Activated CD8-positive, alpha-beta memory T cell treated with anti-CD3 and anti-CD28 coated beads, Interleukin-2, amount 50 U/mL, for 24 hours (primary cell): Measurements from ENCODE around the gene ZSWIM1.

Source experiments
- DNase-seq: peaks from one replicate; pipeline ENCODE4 v3.0.0-alpha.2; 2020; ENCODE audit errors: extremely low read depth

The ZSWIM1 gene

GRCh38 chr20:45880988-45881788 is at the start of gene ZSWIM1:
Gene ZSWIM1 (plus strand): TSS chr20:45881227. CDS start chr20:45882593, 1,366 bp downstream.
- DNase-seq = peak; percentile 97

- DNase-seq = no peak
These were observed 48.4 kb upstream of the ZSWIM1 start for GRCh38 chr20:45832619-45833018.

- no peak for DNase-seq
These were observed 47.8 kb upstream of the ZSWIM1 start, which contains the start of gene SNX21 for GRCh38 chr20:45833030-45833882. Gene SNX21 (plus strand): TSS chr20:45833799. CDS start chr20:45833920, 121 bp downstream.

GRCh38 chr20:45833883-45834796 is 46.9 kb upstream of the ZSWIM1 start:
- DNase-seq = no peak

GRCh38 chr20:45834797-45835161 is 46.2 kb upstream of the ZSWIM1 start:
- DNase-seq = no peak

- no peak for DNase-seq
These were observed 45.7 kb upstream of the ZSWIM1 start for GRCh38 chr20:45835329-45835765.

- DNase-seq = no peak
These were observed 45.2 kb upstream of the ZSWIM1 start for GRCh38 chr20:45835825-45836224.

- DNase-seq = no peak
These were observed 44.2 kb upstream of the ZSWIM1 start for GRCh38 chr20:45836841-45837240.

GRCh38 chr20:45840700-45841198 is 40.3 kb upstream of the ZSWIM1 start:
- no peak for DNase-seq

GRCh38 chr20:45841407-45842129 is 39.5 kb upstream of the ZSWIM1 start:
- DNase-seq = no peak

GRCh38 chr20:45842169-45842812 is 38.7 kb upstream of the ZSWIM1 start:
- no peak for DNase-seq

GRCh38 chr20:45843506-45843905 is 37.5 kb upstream of the ZSWIM1 start:
- no peak for DNase-seq

GRCh38 chr20:45845452-45845851 is 35.6 kb upstream of the ZSWIM1 start:
- no peak for DNase-seq

- no peak for DNase-seq
These were observed 32.6 kb upstream of the ZSWIM1 start for GRCh38 chr20:45848421-45848820.

GRCh38 chr20:45848969-45849582 is 32.0 kb upstream of the ZSWIM1 start:
- DNase-seq = no peak

- no peak for DNase-seq
These were observed 30.8 kb upstream of the ZSWIM1 start for GRCh38 chr20:45850238-45850637.

GRCh38 chr20:45850926-45851325 is 30.1 kb upstream of the ZSWIM1 start:
- no peak for DNase-seq

GRCh38 chr20:45851501-45851900 is 29.5 kb upstream of the ZSWIM1 start:
- DNase-seq = no peak

GRCh38 chr20:45852326-45852725 is 28.7 kb upstream of the ZSWIM1 start:
- DNase-seq = no peak

- no peak for DNase-seq
These were observed 27.5 kb upstream of the ZSWIM1 start for GRCh38 chr20:45853484-45853883.
